Ishikawa (cell line): ENCODE data around the gene KAT8.

Experiments used
- EGR1 ChIP-seq: IDR thresholded peaks from 2 replicates; pipeline ENCODE4 v1.6.1; 2012
- FOXM1 ChIP-seq: IDR thresholded peaks from 2 replicates; pipeline ENCODE4 v1.6.1; 2012; ENCODE audit warnings: low read depth, borderline replicate concordance
- RAD21 ChIP-seq: IDR thresholded peaks from 2 replicates; pipeline ENCODE4 v1.6.1; 2012; ENCODE audit warnings: low read depth
- TAF1 ChIP-seq: IDR thresholded peaks from 2 replicates; pipeline ENCODE4 v1.6.1; 2012; ENCODE audit warnings: low read depth, mild to moderate bottlenecking
- TEAD4 ChIP-seq: IDR thresholded peaks from 2 replicates; pipeline ENCODE4 v1.6.1; 2012
- TF ChIP-seq, protein P1 (sequence below): IDR thresholded peaks from 2 replicates; pipeline ENCODE4 v1.6.1; 2012; ENCODE audit warnings: low read depth, mild to moderate bottlenecking
- TF ChIP-seq, protein P2 (sequence below): IDR thresholded peaks from 2 replicates; pipeline ENCODE4 v1.6.1; 2012

DNA sequence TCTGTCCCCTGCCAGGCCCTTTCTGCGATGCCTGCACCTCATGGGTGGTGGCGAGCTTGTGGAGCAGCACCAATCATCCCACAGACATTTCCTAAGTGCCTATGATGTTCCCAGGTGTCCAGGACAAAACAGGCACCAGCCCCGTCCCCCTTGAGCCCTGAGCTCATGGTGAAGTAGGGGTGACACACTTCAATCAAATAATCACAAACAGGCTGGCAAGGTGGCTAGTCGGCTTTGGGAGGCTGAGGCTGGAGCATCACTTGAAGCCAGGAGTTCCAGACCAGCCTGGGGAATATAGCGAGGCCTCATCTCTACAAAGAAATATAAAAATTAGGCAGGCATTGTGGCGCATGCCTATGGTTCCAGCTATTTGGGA, 18.8 kb downstream of the KAT8 start:
- no peak for TF ChIP-seq RAD21
- no peak for TF ChIP-seq TEAD4
- no peak for TF ChIP-seq EGR1
- TF ChIP-seq TAF1: no peak
- TF ChIP-seq, protein P1, sequence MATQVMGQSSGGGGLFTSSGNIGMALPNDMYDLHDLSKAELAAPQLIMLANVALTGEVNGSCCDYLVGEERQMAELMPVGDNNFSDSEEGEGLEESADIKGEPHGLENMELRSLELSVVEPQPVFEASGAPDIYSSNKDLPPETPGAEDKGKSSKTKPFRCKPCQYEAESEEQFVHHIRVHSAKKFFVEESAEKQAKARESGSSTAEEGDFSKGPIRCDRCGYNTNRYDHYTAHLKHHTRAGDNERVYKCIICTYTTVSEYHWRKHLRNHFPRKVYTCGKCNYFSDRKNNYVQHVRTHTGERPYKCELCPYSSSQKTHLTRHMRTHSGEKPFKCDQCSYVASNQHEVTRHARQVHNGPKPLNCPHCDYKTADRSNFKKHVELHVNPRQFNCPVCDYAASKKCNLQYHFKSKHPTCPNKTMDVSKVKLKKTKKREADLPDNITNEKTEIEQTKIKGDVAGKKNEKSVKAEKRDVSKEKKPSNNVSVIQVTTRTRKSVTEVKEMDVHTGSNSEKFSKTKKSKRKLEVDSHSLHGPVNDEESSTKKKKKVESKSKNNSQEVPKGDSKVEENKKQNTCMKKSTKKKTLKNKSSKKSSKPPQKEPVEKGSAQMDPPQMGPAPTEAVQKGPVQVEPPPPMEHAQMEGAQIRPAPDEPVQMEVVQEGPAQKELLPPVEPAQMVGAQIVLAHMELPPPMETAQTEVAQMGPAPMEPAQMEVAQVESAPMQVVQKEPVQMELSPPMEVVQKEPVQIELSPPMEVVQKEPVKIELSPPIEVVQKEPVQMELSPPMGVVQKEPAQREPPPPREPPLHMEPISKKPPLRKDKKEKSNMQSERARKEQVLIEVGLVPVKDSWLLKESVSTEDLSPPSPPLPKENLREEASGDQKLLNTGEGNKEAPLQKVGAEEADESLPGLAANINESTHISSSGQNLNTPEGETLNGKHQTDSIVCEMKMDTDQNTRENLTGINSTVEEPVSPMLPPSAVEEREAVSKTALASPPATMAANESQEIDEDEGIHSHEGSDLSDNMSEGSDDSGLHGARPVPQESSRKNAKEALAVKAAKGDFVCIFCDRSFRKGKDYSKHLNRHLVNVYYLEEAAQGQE: no peak
- no peak for TF ChIP-seq FOXM1
- TF ChIP-seq, protein P2, sequence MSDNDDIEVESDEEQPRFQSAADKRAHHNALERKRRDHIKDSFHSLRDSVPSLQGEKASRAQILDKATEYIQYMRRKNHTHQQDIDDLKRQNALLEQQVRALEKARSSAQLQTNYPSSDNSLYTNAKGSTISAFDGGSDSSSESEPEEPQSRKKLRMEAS: no peak
